A549 (cell line): ENCODE data around the gene TMEM141. TPM values are rescaled to one million over a fixed set of nuclear protein-coding genes. Genes with fewer than 3 reads are reported as not detected.
"Not testable (repeated sequence)": the region's sequence is repeated elsewhere in the genome, so short reads cannot be mapped to it uniquely, and the experiment has no call there.

Experiments used
- ATAC-seq, 2 experiments: fragments of 200-7000 bp in 1 of 2; fragments of >200 bp in 1 of 2; cut with Nextera tagmentation in 1 of 2; cut with Tn5 transposase in 1 of 2; 3 replicates each; pipeline versions ENCODE4 v1.8.0 to v1.9.1; 2018 to 2020; ENCODE audit warnings: mild to moderate bottlenecking in 1 of 2, moderate library complexity in 1 of 2
- CTCF ChIA-PET: fragments of 300-600 bp; sonication (Branson Sonifier 250); formaldehyde crosslinking; extraction: SDS; loops from one replicate; lab custom pipeline; 2021; ENCODE audit warnings: antibody characterized with exemption, inconsistent platforms; lab: Yijun Ruan, JAX
- POLR2A ChIA-PET: fragments of 350-600 bp; formaldehyde crosslinking; extraction: SDS; loops from one replicate; lab custom pipeline; 2021; ENCODE audit warnings: antibody characterized with exemption, inconsistent platforms; lab: Yijun Ruan, JAX
- DNase-seq, 2 experiments: peaks; one replicate each; pipeline versions ENCODE4 v3.0.0 to v3.0.0-alpha.2; 2011 to 2016; ENCODE audit warnings: low read depth in 1 of 2, low spot score in 1 of 2
- FAIRE-seq: peaks from 2 replicates; lab custom pipeline; 2011; peaks lifted over from hg19 to GRCh38; lab: Jason Lieb, UNC
- H3K27ac ChIP-seq, 2 experiments: fragments of >200 bp; sonication (Bioruptor Twin); formaldehyde crosslinking; 3 replicates each; pipeline ENCODE4 v1.5.1; 2016 to 2017
- H3K4me1 ChIP-seq: fragments of >200 bp; sonication (Bioruptor Twin); formaldehyde crosslinking; 3 replicates; pipeline ENCODE4 v1.6.1; 2016
- H3K4me2 ChIP-seq: fragments of >200 bp; sonication (Bioruptor Twin); formaldehyde crosslinking; 3 replicates; pipeline ENCODE4 v1.6.1; 2016
- H3K4me3 ChIP-seq: fragments of >200 bp; sonication (Bioruptor Twin); formaldehyde crosslinking; 3 replicates; pipeline ENCODE4 v1.5.1; 2016
- H3K9me3 ChIP-seq: fragments of >200 bp; sonication (Bioruptor Twin); formaldehyde crosslinking; 3 replicates; pipeline ENCODE4 v1.6.1; 2016
- BHLHE40 ChIP-seq: IDR thresholded peaks from 2 replicates; pipeline ENCODE4 v1.6.1; 2012; ENCODE audit warnings: low read depth, low read length, inconsistent platforms
- CHD2 ChIP-seq: fragments of 150-350 bp; IDR thresholded peaks from 2 replicates; pipeline ENCODE4 v1.6.1; 2014; ENCODE audit warnings: low read length; ENCODE audit not compliant: partially characterized antibody
- CHD4 ChIP-seq: fragments of 200-600 bp; sonication (generic); IDR thresholded peaks from 2 replicates; pipeline ENCODE4 v1.6.1; 2016; ENCODE audit warnings: antibody characterized with exemption, mild to moderate bottlenecking, borderline replicate concordance
- EHMT2 ChIP-seq: fragments of 200-600 bp; sonication (generic); IDR thresholded peaks from 2 replicates; pipeline ENCODE4 v1.6.1; 2016; ENCODE audit warnings: antibody characterized with exemption, low read depth, mild to moderate bottlenecking, moderate library complexity
- ESRRA ChIP-seq: fragments of 150-350 bp; IDR thresholded peaks from 2 replicates; pipeline ENCODE4 v1.6.1; 2014; ENCODE audit warnings: mild to moderate bottlenecking, low read length, borderline replicate concordance
- FOXS1 ChIP-seq: fragments of 250-450 bp; sonication (Bioruptor Pico); IDR thresholded peaks from 2 replicates; pipeline ENCODE4 v1.5.0; 2020; ENCODE audit warnings: mild to moderate bottlenecking, moderate library complexity
- HOXA7 ChIP-seq: fragments of 250-450 bp; sonication (Bioruptor Pico); IDR thresholded peaks from 2 replicates; pipeline ENCODE4 v1.5.0; 2020; ENCODE audit warnings: mild to moderate bottlenecking, moderate library complexity
- HOXB5 ChIP-seq: fragments of 250-450 bp; sonication (Bioruptor Pico); IDR thresholded peaks from 2 replicates; pipeline ENCODE4 v1.5.0; 2020; ENCODE audit warnings: mild to moderate bottlenecking, moderate library complexity
- JUN ChIP-seq, 2 experiments: fragments of >200 bp; sonication (Bioruptor Twin); formaldehyde crosslinking; IDR thresholded peaks; 2 replicates in 1 of 2; 3 replicates in 1 of 2; pipeline ENCODE4 v1.6.1; 2016 to 2017
- JUNB ChIP-seq: fragments of >200 bp; sonication (Bioruptor Twin); formaldehyde crosslinking; IDR thresholded peaks from 2 replicates; pipeline ENCODE4 v1.6.1; 2016
- MAFK ChIP-seq: fragments of 450-650 bp; IDR thresholded peaks from 2 replicates; pipeline ENCODE4 v1.6.1; 2014; ENCODE audit not compliant: partially characterized antibody
- MAZ ChIP-seq: fragments of 150-350 bp; IDR thresholded peaks from 2 replicates; pipeline ENCODE4 v1.6.1; 2014; ENCODE audit warnings: antibody characterized with exemption, low read depth, low read length, borderline replicate concordance
- NFE2L2 ChIP-seq: fragments of 150-350 bp; conservative IDR thresholded peaks from 2 replicates; pipeline ENCODE4 v1.6.1; 2014; ENCODE audit warnings: low read length
- PHF8 ChIP-seq: fragments of 200-600 bp; sonication (generic); IDR thresholded peaks from 2 replicates; pipeline ENCODE4 v1.6.1; 2016; ENCODE audit warnings: low read depth, mild to moderate bottlenecking, antibody characterized with exemption, moderate library complexity, borderline replicate concordance
- POLR2A ChIP-seq: IDR thresholded peaks from 2 replicates; pipeline ENCODE4 v1.6.1; 2012; ENCODE audit warnings: mild to moderate bottlenecking, low read length
- POLR2AphosphoS2 ChIP-seq: conservative IDR thresholded peaks from 2 replicates; pipeline ENCODE4 v1.6.1; 2012; ENCODE audit warnings: low read length, improper control_type of control experiment, inconsistent platforms
- RAD21 ChIP-seq, 2 experiments: fragments of >200 bp in 1 of 2; sonication (Bioruptor Twin) in 1 of 2; formaldehyde crosslinking in 1 of 2; IDR thresholded peaks in 1 of 2; conservative IDR thresholded peaks in 1 of 2; 2 replicates in 1 of 2; 3 replicates in 1 of 2; pipeline ENCODE4 v1.6.1; 2012 to 2018; ENCODE audit warnings: inconsistent platforms in 1 of 2
- RFX5 ChIP-seq: fragments of 450-650 bp; IDR thresholded peaks from 2 replicates; pipeline ENCODE4 v1.7.1; 2014; ENCODE audit warnings: antibody characterized with exemption, mild to moderate bottlenecking, moderate library complexity
- RNF2 ChIP-seq: fragments of 200-600 bp; sonication (generic); IDR thresholded peaks from 2 replicates; pipeline ENCODE4 v1.6.1; 2016; ENCODE audit warnings: low read depth, mild to moderate bottlenecking, antibody characterized with exemption, moderate library complexity, borderline replicate concordance
- ZC3H11A ChIP-seq: fragments of 450-650 bp; IDR thresholded peaks from 2 replicates; pipeline ENCODE4 v1.6.1; 2014; ENCODE audit warnings: antibody characterized with exemption, mild to moderate bottlenecking
- ZSCAN20 ChIP-seq: fragments of 250-450 bp; sonication (Bioruptor Pico); IDR thresholded peaks from 2 replicates; pipeline ENCODE4 v1.8.0; 2022; ENCODE audit warnings: mild to moderate bottlenecking, moderate library complexity
- WGBS: methylation state at CpG from one replicate; pipeline ENCODE4 v1.1.6; 2017; ENCODE audit errors: missing lambda C conversion rate; 5-methylcytosine and 5-hydroxymethylcytosine counted together
- polyA plus RNA-seq, 4 experiments: library from polyadenylated mRNA; depleted of rRNA in 3 of 4; stranded (reverse); fragments of >200 nt; fragmentation: RNase III in 1 of 4; extraction: RNeasy Plus Mini Kit Qiagen cat#74134 plus additional on column Dnase treatment in 1 of 4; gene quantifications; 2 replicates in 3 of 4; 3 replicates in 1 of 4; pipeline ENCODE4 v1.2.3, GENCODE V29; 2011 to 2017
- TF ChIP-seq, protein P1 (sequence below): IDR thresholded peaks from 2 replicates; pipeline ENCODE4 v1.6.1; 2012; ENCODE audit warnings: low read depth, borderline replicate concordance
- TF ChIP-seq, protein P2 (sequence below): fragments of 250-450 bp; sonication (Bioruptor Pico); IDR thresholded peaks from 2 replicates; pipeline ENCODE4 v1.5.0; 2020; ENCODE audit warnings: low read depth, mild to moderate bottlenecking, moderate library complexity
- TF ChIP-seq, protein P3 (sequence below): fragments of 450-650 bp; IDR thresholded peaks from 2 replicates; pipeline ENCODE4 v1.6.1; 2014; ENCODE audit warnings: antibody characterized with exemption

Gene TMEM141
- polyA plus RNA-seq, 2 of the 4 experiments (the other 2 are of a cell fraction): 64.5 to 70.7 TPM

DNA sequence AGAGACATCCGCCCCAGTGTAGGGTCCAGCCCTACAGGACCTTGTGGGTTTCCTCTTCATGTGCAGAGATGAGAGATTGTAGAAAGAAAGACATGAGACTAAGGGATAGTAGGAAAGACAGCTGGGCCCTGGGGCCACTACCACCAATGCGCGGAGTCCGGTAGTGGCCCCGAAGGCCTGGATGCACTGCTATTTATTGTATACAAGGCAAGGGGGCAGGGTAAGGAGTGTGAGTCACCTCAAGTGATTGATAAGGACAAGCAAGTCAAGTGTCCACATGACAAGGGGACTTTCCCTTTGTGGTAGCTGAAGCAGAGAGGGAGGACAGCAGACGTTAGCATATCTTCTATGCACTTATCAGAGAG lies 6.2 kb upstream of the TMEM141 start:
- no peak for ATAC-seq
- no peak overlapping the region for H3K4me3 ChIP-seq
- CTCF ChIA-PET: interaction anchor here (1.0 to 26.2 kb wide), 3 partner anchors 18 to 279 kb away, joined by 3 to 625 read pairs (median 33); partner anchors contain the start of genes FUT7, LCN15 and LCN8

DNA sequence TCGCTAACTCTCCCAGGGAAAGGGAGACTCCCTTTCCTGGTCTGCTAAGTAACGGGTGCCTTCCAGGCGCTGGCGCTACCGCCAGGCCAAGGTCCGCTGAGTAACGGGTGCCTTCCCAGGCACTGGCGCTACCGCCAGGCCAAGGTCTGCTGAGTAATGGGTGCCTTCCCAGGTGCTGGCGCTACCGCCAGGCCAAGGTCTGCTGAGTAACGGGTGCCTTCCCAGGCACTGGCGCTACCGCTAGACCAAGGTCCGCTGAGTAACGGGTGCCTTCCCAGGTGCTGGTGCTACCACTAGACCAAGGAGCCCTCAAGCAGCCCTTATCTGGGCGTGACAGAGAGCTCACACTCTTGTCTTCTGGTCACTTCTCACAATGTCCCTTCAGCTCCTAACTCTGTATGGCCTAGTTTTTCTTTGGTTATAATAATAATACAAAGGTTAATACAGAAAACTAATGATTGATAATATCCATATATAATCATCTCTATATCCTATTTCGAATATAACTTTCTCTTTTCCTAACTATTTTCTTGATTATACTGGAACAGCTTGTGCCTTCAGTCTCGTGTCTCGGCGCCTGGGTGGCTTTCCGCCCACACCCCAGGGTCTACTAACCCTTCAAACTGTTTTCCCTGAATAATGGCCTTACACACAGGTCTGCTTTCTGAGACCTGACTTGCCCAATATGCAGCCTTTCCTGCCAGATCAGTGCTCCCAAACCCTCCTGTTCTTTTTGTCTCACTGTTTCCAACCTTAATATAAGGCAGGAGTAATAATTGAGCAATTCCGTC lies 5.4 kb upstream of the TMEM141 start:
- H3K27ac ChIP-seq, H3K4me2 ChIP-seq, H3K9me3 ChIP-seq, H3K4me3 ChIP-seq, ATAC-seq, FAIRE-seq, POLR2A ChIA-PET, DNase-seq: not testable (repeated sequence)
- peaks cover 33% of the 10 kb centered on the region for H3K4me1 ChIP-seq
- WGBS: 66% methylated on average over 12 of the region's 23 CpGs
- CTCF ChIA-PET: interaction anchor here (0.6 to 26.2 kb wide), 12 partner anchors 19 to 624 kb away, joined by 3 to 625 read pairs (median 11); partner anchors contain the start of genes AJM1, FUT7, LCN15 and LCN8

More for the DNA sequence above, 6.2 kb upstream of the TMEM141 start:
- H3K4me1 ChIP-seq: peaks cover 31% of the 10 kb centered on the region
- POLR2A ChIA-PET: no interaction called here
- no peak overlapping the region for H3K27ac ChIP-seq
- 86% methylated on average over 6 of the region's 6 CpGs for WGBS
- no peak overlapping the region for H3K4me2 ChIP-seq
- FAIRE-seq: no peak
- no peak for DNase-seq
- TF ChIP-seq FOXS1 (CRISPR knock-in tag) (no peak), CHD4 (no peak), NFE2L2 (no peak), BHLHE40 (no peak), CHD2 (no peak), RNF2 (no peak), EHMT2 (no peak)
- TF ChIP-seq, protein P1, sequence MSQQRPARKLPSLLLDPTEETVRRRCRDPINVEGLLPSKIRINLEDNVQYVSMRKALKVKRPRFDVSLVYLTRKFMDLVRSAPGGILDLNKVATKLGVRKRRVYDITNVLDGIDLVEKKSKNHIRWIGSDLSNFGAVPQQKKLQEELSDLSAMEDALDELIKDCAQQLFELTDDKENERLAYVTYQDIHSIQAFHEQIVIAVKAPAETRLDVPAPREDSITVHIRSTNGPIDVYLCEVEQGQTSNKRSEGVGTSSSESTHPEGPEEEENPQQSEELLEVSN: no peak
- H3K9me3 ChIP-seq: no peaks in the 10 kb centered on the region

DNA sequence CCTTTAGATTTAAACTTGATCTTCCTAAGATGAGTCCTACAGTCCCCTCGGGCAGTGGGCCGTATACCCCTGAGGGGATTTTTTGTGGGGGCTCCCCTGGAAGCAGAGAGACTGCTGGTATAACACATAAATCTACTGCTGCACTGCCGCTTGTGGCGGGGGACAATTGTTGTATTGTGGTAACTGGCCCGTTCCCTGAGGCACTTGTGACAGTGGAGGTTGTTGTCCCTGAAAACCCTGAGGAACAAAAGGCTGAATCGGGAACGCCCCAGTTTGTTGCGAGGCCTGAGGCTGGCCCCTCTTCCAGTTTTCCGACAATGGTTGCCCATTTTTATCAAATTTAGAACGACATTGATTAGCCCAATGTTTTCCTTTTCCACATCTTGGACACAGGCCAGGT lies 4.7 kb upstream of the TMEM141 start:
- H3K4me2 ChIP-seq: no peak overlapping the region
- TF ChIP-seq POLR2A (no peak), RAD21 (conservative IDR thresholded peaks at IDR 0.05 in 1 of 2, IDR thresholded peaks at IDR 0.05 in 1 of 2) (no peak), MAFK (no peak), JUNB (no peak), ZSCAN20 (CRISPR knock-in tag) (no peak), CHD2 (no peak), PHF8 (no peak), POLR2AphosphoS2 (no peak), NFE2L2 (no peak), MAZ (no peak), HOXB5 (CRISPR knock-in tag) (no peak), ESRRA (no peak), RFX5 (no peak), HOXA7 (CRISPR knock-in tag) (no peak), JUN (IDR thresholded peaks at IDR 0.05) (no peak), ZC3H11A (no peak)
- TF ChIP-seq, protein P2, sequence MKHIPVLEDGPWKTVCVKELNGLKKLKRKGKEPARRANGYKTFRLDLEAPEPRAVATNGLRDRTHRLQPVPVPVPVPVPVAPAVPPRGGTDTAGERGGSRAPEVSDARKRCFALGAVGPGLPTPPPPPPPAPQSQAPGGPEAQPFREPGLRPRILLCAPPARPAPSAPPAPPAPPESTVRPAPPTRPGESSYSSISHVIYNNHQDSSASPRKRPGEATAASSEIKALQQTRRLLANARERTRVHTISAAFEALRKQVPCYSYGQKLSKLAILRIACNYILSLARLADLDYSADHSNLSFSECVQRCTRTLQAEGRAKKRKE: no peak
- TF ChIP-seq, protein P3, sequence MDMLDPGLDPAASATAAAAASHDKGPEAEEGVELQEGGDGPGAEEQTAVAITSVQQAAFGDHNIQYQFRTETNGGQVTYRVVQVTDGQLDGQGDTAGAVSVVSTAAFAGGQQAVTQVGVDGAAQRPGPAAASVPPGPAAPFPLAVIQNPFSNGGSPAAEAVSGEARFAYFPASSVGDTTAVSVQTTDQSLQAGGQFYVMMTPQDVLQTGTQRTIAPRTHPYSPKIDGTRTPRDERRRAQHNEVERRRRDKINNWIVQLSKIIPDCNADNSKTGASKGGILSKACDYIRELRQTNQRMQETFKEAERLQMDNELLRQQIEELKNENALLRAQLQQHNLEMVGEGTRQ: no peak
- TF ChIP-seq, protein P1: no peak
- TF ChIP-seq, all 56 proteins: peak for 0
- H3K9me3 ChIP-seq: no peaks in the 10 kb centered on the region
- ChIA-PET CTCF (interaction anchor here (0.6 to 26.2 kb wide), 24 partner anchors 12 to 624 kb away, joined by 3 to 625 read pairs (median 7); partner anchors contain the start of genes AJM1, FUT7, LCN15 and LCN8), POLR2A (no interaction called here)
- DNase-seq: no peak
- no peak overlapping the region for H3K27ac ChIP-seq
- no peak for ATAC-seq
- H3K4me1 ChIP-seq: peaks cover 28% of the 10 kb centered on the region
- no peak overlapping the region for H3K4me3 ChIP-seq
- FAIRE-seq: no peak
- 66% methylated on average over 10 of the region's 10 CpGs for WGBS

DNA sequence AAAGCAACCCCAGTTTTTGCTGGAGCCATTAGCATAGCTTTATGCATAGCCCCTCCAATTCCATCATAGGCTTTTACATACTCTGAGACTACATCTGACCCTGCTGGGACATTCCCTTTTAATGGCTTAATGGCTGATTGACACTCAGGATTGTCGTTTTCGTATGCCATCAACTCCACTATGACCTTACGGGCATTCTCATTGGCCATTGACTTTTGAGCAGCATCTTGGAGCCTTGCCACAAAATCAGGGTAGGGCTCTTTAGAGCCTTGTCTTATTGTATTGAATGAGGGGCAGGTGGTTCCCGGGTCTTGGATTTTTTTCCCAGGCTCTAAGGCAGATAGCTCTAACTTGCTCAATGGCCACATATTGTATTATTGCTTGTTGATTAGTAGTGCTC lies 4.2 kb upstream of the TMEM141 start:
- POLR2A ChIA-PET: not testable (repeated sequence)

More for the DNA sequence above, 4.2 kb upstream of the TMEM141 start:
- not testable (repeated sequence) for H3K4me2 ChIP-seq, FAIRE-seq, ATAC-seq, H3K27ac ChIP-seq, H3K9me3 ChIP-seq, DNase-seq, H3K4me3 ChIP-seq
- CTCF ChIA-PET: interaction anchor here (0.6 to 26.2 kb wide), 32 partner anchors 9 to 283 kb away, joined by 3 to 625 read pairs (median 4); partner anchors contain the start of genes AJM1, CCDC183, FUT7 and LCN15
- WGBS: 13% methylated on average over 4 of the region's 4 CpGs
- H3K4me1 ChIP-seq: peaks cover 31% of the 10 kb centered on the region
